Midbrain (tissue), 1 donor: Measurements from ENCODE around the gene GPT2.
"Not testable (repeated sequence)": the region's sequence is repeated elsewhere in the genome, so short reads cannot be mapped to it uniquely, and the experiment has no call there.

Source experiments
- DNase-seq: peaks from one replicate; lab custom pipeline; 2025; lab: John Stamatoyannopoulos, UW

Gene GPT2

DNA sequence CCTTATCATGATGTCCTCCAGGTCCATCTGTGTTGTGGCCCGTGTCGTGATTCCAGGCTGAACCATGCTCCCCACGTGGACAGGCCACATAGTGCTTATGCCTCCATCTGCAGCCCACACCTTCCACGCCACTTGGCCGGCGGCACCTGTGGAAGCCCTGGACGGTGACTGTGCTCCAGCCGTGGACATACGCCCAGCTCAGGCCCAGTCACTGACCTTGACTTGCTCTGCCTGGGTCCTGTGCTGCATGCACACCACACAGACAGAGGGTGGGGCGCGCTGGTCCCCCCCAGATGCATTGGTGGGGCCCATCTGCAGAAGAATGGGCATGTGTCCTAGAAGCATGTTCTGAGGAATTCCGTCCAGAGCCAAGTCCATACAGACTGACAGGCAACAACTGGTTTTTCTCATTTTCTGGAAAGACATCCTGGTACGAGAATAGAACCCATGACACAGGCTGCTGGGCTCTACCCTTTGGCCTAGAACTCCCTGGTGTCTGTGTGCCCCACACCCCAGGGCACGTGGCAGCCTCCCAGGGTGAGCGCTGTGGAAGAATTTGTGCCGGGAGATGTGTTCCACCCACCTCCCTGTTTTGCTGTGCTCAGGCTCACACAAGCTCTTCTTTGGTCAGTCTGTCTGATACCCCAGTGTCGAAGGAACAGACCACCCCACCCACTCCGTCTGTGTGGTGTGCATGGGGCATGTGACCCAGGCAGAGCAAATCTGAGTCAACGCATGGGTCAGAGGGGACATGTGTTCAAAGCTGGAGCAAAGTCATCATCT lies 39.5 kb downstream of the GPT2 start:
- DNase-seq, result no peak

DNA sequence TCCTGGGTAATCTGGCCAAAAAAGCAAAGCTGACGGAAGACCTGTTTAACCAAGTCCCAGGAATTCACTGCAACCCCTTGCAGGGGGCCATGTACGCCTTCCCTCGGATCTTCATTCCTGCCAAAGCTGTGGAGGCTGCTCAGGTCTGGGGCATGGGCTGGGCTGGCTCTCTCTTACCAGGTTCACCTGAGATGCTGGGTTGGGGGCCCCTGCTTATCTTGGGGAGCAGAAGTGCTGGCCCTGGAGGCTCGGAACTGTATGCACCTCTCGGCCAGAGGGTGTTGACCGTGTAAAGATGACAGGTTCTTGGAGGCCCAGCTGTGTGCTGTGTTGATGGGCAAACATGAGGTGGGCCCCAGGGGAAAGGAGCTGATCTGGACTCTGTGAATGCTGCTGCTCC lies 40.2 kb downstream of the GPT2 start:
- no peak for DNase-seq

DNA sequence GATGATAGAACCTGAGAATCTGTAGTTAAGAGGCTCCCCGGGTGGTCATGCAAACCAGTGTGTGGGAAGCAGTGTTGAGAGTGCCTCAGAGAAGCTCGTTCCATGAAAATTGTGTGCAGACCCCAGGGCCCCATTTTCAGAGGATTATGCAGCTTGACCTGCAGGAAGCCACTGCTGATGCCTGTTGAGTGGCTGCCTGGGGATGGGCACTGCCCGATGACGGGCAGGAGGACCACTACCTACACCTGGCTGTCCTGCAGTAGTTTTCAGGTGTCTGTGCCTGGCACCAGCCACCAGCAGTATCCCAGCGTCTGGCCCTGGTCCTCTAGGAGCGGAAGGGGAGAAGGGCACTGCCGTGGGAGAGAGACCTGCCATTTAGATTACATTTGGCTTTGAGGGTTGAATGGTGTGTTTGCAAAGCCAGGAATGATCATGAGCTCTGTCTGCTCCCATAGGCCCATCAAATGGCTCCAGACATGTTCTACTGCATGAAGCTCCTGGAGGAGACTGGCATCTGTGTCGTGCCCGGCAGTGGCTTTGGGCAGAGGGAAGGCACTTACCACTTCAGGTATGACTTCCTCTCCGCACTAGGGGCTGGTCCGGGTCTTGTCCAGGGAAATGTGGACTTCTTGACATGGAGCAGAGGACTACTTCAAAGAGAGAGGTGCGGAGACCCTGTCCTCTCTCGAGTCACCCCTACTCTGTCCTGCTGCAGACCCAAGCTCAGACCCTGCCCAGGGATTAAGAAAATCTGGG lies 42.5 kb downstream of the GPT2 start:
- no peak for DNase-seq

DNA sequence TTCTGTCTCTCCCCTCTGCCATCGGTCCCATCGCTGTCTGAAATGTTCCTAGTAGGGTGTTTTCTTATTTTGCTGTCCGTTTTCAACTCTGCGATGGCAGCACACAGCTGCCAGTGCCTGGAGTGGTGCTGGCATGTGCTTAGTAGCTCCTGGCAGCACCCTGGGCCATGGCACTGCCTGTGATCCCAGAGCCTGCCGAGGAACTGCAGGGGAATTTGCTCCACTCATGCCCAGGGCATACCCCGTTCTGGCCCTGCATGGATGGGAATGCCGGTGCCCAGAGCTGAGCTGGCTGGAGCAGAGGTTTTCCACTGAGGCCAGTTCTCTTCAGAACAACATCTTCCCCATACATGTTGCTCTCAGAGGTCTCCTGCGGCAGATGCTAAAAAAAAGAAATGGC lies 43.1 kb downstream of the GPT2 start:
- DNase-seq, result peak; percentile 16

DNA sequence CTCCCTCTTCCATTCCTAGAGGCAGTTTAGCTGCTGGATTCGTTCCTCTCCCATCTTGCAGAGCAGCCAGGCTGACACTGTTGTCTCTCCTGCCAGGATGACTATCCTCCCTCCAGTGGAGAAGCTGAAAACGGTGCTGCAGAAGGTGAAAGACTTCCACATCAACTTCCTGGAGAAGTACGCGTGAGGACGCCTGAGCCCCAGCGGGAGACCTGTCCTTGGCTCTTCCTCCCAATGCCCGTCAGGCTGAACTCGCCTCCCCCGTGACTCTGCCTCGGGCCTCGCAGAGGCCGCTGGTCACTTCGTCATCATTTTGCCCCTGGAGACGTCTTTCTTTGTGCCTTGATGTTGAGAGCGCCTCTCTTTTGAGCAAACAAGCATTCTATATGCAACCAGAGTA lies 44.6 kb downstream of the GPT2 start:
- no peak for DNase-seq

DNA sequence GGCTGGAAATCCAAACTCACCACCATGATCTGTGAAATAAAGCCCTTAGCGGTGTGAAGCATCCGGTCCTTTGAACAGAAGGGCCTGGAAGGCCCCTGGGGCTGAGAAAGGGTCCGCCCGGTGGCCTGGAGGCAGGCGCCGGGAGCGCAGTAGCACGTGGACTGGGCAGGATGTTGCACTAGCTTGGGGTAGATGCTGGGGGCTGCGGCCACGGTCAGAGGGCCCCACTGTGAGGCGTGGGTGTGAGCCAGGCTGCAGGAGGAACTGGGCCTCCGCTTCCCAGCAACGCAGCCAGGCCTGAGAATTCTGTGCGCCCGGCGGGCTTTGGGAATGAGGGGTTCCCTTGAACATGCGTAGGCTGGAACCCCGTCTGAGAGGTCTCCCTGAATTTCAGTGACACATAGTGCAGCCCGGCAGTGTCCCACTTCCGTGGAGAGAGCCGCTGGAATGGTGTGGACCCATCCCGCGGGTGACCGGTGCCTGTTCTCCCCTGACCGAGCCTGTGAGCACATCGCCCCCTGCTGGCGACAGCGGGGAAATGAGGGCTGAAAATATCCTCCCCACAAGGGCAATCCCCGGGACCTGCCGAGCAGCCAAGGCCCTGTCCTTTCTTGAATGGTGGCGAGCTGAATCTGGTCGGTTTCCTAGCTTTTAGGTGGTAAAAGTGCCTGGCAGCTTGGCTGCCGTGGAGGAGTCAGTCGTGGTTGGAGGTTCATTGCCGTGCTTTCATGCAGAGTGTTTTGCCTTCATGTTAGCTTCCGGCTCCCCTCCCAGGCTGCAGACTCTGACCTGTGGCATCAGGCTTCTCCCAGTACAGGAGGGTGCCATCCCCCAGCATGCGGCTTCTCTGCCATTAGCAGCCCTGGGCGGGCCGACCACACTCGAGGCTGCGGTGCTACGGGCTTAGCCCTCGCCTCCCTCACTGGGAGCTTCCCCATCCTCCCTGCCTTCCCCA lies 45.5 kb downstream of the GPT2 start:
- DNase-seq, result peak; percentile 76

DNA sequence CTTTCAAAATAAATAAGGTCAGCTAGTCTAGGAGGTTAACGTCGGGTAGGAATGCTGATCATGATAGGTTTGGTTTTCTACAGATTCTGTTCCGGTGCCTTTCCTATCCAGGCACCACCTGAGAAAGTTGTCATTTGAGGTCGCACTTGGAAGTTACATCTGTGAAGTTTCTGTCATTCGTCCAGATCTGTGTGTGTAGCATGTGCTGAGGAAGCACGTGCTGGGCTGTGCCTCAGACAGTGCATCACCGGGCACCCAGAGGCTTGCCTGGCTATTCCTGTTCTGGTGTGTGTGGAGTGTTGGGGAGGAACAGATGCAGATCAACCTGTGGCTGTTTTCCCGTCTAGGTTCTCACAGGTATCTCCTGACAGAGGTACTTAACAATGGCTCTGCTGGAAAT lies 46.7 kb downstream of the GPT2 start:
- no peak for DNase-seq

DNA sequence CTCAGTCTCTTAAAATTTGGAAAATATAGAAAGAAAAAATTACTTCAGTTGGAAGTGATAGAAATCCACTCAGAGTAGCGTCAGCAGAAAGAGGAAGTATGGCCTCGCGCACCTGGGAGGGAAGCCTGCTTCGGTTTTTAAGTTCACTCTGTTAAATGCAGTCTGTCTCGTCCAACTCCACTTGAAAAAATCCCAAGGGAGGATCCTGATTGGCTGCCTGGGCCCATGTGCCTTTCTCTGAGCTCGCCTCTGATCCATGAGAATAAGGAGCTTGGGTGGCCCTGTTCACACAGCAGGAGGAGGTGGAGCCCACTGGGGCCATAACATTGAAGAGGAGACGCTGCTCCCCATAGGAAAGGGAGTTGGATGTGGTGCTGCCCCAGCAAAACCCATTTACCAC lies 48.6 kb downstream of the GPT2 start:
- no peak for DNase-seq

DNA sequence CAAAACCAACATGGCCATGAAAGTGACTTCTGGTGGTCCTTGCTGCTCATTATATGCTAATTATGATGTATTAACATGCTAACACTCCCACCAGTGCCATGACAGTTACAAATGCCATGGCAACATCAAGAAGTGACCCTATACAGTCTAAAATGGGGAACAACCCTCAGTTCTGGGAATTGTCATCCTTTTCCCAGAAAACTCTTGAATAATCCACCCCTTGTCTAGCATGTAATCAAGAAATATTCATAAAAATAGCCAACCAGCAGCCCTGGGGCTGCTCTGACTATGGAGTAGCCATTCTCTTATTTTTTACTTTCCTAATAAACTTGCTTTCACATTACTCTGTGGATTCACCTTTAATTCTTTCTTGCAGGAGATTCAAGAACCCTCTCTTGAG lies 53.4 kb downstream of the GPT2 start:
- no peak for DNase-seq

DNA sequence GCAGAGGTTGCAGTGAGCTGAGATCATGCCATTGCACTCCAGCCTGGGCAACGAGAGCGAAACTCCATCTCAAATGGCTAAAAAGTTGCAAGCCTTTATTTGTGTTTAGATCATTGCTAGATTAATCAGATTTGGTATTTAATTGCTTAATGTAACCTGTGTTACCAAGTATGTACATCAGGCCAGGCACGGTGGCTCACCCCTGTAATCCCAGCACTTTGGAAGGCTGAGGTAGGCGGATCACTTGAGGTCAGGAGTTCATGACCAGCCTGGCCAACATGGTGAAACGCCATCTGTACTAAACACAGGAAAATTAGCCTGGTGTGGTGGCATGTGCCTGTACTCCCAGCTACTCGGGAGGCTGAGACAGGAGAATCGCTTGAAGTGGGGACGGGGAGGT lies 60.6 kb downstream of the GPT2 start:
- not testable (repeated sequence) for DNase-seq

DNA sequence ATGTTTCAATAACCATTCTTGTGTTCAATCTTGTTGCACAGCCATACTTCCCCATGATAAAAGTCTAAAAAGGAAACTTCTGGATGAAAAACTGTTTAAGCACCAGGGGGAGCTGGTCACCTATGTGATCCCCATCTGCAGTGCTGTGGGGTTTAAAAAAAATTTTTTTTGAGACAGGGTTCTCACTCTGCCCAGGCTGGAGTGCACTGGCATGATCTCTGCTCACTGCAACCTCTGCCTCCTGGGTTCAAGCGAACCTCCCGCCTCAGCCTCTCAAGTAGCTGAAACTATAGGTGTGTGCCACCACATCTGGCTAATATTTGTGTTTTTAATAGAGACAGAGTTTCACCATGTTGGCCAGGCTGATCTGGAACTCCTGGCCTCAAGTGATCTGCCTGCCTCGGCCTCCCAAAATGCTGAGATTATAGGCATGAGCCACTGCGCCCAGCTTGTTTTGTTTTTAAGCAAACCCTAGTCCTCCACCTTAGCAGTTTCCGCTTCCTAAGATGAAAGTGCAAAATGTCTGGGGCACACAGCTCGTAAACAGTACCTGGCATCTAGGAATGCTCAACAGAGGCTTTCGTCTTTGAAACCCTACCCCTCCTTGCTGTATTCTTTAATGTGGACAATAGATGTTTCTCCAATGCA lies 63.9 kb downstream of the GPT2 start:
- peak; percentile 24 for DNase-seq

DNA sequence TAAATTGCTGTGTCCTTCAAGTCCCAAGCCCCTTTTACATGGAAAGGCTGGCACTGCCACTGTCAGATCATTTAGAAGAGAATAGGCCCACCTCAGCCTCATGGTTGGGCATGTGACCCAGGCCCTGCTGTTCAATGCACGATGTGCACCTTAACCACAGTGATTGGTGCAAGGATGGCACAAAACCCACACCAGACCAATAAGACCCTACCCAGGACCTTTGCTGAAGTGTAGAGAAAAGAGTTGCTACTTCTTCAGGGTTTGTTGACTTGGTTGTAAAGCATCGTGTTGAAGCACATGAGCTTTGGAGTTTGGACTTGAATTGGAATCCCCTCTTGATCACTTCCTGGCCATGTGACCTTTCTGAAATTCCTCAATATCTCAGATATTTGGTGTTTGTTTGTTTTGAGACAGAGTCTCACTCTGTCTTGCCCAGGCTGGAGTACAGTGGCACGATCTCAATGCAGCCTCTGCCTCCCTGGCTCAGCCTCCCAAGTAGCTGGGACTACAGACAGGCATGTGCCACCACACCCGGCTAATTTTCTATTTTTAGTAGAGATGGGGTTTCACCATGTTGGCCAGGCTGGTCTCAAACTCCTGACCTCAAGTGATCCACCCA lies 64.5 kb downstream of the GPT2 start:
- no peak for DNase-seq

DNA sequence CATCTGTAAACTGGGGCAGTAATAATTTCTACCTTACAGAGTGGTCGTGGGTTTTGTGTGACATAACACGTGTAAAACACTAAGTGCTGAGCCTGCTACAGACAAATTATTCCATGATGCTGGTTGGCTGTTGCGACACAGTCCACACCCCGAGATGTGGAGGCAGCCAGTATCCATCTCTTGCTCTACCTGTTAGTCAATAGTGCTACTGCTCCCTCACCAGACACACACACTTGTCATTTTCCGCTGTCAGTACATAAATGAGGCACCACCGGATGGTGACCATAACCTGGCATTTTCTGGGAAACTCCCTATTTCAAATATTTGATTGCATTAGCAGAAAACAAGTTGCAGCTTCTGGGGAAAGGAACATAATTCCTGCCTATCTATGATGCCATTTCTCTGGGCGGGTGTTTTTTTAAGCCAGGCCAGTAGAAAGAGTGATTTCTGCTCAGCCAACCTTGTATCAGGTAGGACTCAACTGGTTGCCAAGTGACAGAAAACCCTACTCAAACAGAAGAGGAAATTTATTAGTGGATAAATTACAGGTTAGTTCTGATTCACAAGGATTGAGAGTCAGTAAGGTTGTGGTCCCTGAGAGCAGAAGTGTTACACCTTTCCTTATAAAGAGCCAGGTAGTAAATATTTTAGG lies 65.2 kb downstream of the GPT2 start:
- no peak for DNase-seq

DNA sequence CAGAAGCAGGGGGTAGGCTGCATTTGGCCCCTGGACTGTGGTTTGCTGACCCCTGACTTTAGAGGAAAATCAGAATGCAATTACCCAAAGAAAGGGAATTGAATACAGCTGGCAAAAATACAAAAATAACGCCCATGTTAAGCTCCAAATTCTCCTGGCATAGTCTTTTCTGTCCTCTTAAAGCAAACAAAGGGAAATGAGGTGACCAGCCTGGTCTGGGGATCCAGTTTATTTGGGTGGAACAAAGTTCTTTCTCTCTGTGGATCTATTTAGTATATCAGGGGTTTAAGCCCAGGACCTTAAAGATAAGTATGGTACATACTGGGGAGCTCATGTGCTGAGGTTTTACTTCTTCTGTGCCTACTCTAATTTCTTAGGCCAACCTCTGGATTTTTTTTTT lies 65.8 kb downstream of the GPT2 start:
- no peak for DNase-seq

DNA sequence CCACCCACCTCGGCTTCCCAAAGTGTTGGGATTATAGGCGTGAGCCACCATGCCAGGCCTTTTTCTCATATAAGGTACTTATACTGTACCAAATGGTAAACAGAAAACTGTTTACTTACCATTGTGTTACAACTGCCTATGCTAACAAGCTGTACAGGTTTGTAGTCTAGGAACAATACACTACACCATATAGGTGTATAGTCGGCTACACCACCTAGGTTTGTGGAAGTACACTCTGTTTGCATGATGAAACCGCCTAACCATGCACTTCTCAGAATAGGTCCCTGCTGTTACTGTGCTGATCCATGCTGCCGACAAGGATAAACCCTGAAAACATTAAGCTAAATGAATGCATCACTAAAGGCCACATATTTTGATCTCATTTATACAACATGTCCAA lies 70.4 kb downstream of the GPT2 start:
- no peak for DNase-seq

DNA sequence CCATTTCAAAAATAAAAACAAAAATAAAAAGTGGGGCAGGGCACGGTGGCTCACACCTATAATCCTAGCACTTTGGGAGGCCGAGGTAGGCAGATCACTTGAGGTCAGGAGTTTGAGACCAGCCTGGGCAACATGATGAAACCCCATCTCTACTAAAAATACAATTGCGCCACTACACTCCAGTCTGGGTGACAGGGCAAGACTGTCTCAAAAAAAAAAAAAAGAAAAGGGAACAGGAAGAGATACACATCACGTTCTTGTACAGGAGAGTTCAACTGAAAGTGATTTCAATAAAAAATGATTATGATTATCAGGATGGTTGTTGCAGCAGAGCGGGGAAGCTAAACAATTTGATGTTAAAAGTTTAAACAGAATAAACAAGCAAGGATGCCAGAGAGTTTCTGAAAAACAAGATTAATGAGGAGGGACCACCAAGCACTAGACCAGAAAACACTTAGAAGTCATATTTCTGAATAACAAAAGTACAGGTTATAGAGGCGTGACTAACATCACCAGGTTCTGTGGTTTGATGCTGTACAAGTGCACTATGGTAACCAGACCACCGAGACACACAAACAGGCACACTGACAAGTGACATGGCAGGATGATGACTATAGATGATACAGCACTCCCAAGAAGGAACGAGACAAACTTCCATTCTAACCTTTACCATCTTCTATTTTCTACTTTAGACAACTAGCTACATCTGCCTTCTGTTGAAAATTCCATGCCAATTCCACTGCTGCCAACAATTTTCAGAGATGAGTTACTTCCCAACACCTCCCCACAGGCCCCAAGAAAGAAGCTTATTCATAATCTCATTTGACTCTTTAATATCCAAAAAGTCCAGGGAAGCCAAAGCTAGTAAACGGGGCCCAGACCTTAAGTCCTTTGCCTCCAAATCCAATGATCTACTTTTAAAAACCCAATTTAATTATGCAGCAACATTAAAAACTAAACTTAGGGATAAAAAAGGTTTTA lies 77.5 kb downstream of the GPT2 start:
- DNase-seq, result no peak

DNA sequence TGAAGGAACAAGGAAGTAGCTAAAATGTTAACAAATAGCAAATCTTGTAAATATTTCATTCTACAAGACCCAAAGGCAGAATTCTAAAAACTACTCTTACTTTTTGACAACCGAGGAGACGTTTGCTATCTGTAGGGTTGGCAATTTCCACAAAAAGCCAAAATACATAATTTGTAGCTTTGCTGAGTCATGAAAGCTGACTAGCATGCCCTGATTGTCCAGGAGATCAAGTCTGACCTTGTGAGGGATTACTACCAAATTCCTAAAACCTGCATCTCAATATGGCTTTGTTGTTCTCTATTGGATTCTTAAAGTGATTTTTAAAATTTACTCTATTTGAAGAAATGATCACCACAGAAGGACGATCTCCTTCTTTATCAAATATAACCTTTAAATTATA lies 78.5 kb downstream of the GPT2 start:
- DNase-seq, result no peak

DNA sequence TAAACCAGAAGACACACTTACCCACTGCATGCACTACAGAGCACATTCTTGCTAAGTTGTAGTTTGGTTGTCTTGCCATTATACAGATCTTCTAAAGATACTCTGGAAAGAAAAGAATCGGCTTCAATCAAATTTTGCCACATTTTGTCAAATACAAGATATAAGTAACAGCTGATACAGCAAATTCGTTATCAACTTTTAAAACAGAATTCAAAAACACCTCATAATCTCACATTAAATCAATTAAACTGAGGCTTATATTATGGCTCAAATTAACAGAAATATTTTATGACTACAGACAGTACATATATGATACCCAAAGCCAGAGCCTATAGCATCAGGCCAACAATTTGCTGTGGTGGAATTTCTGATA lies 83.9 kb downstream of the GPT2 start:
- DNase-seq, result no peak

DNA sequence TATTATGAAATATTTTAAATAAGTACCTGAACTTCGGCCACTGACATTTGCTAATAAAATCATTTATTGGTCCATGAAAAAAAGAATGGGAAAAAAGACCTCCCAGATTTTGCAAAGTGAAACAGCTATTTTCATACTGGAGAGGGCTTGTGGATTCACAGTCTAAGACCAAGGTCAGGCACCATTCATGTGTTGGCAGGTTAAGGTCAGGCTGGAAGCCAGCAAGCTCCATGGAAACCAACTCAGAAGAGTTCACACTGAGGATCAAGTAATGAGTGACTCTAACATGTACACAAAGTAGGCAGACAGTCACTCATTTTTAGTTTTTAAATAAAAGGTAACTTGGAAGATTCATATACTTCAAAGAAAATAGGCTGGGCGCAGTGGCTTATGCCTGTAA lies 85.9 kb downstream of the GPT2 start:
- DNase-seq, result peak; percentile 20

DNA sequence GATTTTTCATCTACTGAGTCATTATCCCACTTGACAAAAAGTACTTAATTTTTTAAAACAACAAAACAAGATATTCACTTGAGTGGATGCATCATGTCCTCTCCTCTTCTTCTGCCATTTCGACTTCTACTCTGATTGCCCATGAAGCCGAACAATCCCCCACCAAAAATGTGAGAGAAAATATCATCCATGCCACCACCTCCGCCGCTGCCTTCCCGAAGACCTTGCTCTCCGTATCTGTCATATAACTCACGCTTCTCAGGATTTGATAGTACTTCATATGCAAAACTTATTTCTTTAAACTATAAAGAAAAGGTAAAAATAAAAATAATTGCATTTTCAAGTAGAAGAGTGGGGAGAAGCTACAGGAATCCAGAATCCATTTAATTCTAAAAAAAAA lies 87.1 kb downstream of the GPT2 start:
- DNase-seq, result no peak
